Measurements from ENCODE around the gene MEGF8.
"Not testable (repeated sequence)": the region's sequence is repeated elsewhere in the genome, so short reads cannot be mapped to it uniquely, and the experiment has no call there.

The MEGF8 gene

GRCh38 chr19:42317535-42317934, 7.9 kb upstream of the MEGF8 start:
- Histone ChIP-seq H3K27ac (ENCODE audit: low read depth, low read length) (no peak overlapping the region), H3K36me3 (ENCODE audit: control insufficient read depth, insufficient read depth, low read length) (no peaks in the 10 kb centered on the region), H3K4me3 (ENCODE audit: low read length) (no peak overlapping the region), H3K9ac (ENCODE audit: low read length) (no peak overlapping the region), H3K4me1 (ENCODE audit: control insufficient read depth, insufficient read depth, low read length) (no peaks in the 10 kb centered on the region), H3K27me3 (ENCODE audit: control insufficient read depth, insufficient read depth, low read length) (peaks cover 10% of the 10 kb centered on the region)

DNA sequence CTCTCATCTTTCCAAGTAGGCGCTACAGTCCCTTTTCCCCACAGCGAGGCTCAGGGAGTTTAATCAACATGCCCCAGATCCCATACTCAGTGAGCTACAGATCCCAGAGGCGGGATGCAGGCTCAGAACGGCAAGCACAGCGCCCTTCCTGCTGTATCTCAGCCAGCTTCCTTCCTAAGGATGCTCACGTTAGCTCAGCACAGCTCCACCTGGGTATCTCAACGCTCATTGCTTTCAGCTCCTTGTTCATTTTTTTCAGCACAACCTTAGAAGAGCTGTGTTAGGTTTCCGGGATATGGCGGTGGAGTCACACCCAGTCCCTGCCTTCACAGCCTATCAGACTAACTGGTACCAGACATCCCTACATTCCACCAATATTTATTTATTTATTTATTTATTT, 3.1 kb upstream of the MEGF8 start:
- no peak overlapping the region for H3K27ac ChIP-seq (ENCODE audit: low read depth, low read length)
- no peak overlapping the region for H3K9ac ChIP-seq (ENCODE audit: low read length)

DNA sequence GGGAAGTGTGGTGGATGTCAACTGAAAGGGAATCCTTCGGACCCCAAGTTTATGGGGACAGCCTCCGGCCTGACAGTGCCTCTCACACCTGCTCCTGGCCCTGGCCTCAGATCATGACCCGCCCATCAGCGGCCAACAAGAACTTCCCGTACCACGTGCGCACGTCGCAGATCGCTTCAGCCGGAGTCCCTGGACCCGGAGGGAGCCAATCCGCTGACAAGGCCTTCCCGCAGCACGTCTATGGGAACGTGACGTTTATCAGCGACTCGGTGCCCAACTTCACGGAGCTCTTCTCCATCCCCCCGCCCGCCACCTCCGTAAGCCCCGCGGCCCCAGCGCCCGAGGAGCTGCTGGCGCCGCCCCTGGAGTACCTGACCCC, 2.0 kb upstream of the MEGF8 start:
- Histone ChIP-seq H3K4me3 (ENCODE audit: low read length) (no peak overlapping the region), H3K27me3 (ENCODE audit: control insufficient read depth, insufficient read depth, low read length) (peaks cover 10% of the 10 kb centered on the region), H3K4me1 (ENCODE audit: control insufficient read depth, insufficient read depth, low read length) (peaks cover 9% of the 10 kb centered on the region)

More for the DNA sequence above, 3.1 kb upstream of the MEGF8 start:
- Histone ChIP-seq H3K4me3 (ENCODE audit: low read length) (no peak overlapping the region), H3K36me3 (ENCODE audit: control insufficient read depth, insufficient read depth, low read length) (no peaks in the 10 kb centered on the region), H3K4me1 (ENCODE audit: control insufficient read depth, insufficient read depth, low read length) (peaks cover 9% of the 10 kb centered on the region), H3K27me3 (ENCODE audit: control insufficient read depth, insufficient read depth, low read length) (peaks cover 10% of the 10 kb centered on the region)

DNA sequence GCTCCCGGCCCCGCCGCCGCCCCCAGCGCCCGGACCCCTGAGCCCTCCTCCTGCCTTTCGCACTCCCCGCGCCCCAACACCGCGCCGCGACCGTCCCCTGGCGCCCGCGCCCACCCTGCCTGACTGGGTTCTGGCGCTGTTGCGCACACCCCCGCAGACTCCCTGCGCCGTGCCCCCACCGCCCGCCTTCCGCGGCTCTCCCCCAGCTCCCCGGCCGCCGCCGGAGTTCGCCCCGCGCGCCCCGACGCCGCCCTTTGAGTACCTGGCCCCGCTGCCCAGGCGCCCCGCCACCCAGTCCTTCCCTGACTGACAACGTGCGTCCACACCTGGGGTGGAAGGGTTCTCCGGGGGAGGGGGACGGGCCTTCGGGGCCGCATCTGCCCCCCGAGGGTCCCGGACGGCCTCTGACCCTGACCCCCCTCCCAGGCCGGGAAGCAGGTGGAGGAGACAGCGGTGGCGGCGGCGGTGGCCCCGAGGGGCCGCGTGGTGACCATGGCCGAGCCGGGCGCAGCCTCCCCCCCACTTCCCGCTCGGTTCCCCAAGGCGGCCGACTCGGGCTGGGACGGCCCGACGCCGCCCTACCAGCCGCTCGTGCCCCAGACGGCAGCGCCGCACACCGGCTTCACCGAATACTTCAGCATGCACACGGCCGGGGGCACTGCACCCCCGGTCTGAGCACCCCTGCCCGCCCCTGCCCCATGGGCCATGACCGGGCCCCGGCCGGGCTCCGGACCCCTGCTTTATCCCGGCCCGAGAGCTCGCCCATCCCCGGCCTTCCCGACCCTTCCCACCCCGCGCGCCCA, 1.4 kb upstream of the MEGF8 start:
- Histone ChIP-seq H3K27ac (ENCODE audit: low read depth, low read length) (no peak overlapping the region), H3K36me3 (ENCODE audit: control insufficient read depth, insufficient read depth, low read length) (no peaks in the 10 kb centered on the region), H3K4me1 (ENCODE audit: control insufficient read depth, insufficient read depth, low read length) (peaks cover 9% of the 10 kb centered on the region), H3K9ac (ENCODE audit: low read length) (no peak overlapping the region), H3K27me3 (ENCODE audit: control insufficient read depth, insufficient read depth, low read length) (peaks cover 10% of the 10 kb centered on the region), H3K4me3 (ENCODE audit: low read length) (no peak overlapping the region)

More for the DNA sequence above, 2.0 kb upstream of the MEGF8 start:
- no peak overlapping the region for H3K27ac ChIP-seq (ENCODE audit: low read depth, low read length)
- H3K9ac ChIP-seq (ENCODE audit: low read length) = no peak overlapping the region
- no peaks in the 10 kb centered on the region for H3K36me3 ChIP-seq (ENCODE audit: control insufficient read depth, insufficient read depth, low read length)

DNA sequence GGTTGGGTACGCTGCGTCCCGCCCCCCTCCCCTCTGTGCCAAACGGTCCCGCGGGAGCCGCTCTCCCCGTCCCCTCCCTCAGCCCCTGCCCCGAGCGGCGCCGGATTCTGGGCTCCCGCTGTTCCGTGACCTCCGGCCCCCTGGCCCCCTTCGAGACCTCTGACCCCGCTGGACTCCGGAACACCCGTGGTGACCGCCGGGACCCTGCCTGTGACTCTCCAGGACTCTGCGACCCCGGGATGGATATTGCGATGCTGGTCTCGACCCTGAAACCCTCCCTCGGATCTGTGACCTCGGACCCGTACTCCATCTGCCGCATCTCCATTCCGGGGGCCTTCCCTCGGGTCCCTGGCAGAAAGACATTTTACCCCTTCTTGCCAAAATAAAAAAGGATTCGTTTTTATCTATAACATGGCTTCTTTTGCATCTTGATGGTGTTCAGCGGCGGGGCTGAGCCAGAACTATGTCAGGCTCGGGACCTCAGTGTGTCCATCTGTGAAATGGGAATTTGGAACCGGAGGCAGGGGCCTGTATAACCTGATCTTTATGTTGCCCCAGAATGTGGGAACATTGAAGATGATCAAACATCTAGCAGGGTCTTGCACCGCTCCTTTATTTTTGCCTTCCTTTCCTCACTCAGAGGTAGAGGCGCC, 654 bp upstream of the MEGF8 start:
- peaks cover 9% of the 10 kb centered on the region for H3K4me1 ChIP-seq (ENCODE audit: control insufficient read depth, insufficient read depth, low read length)
- H3K4me3 ChIP-seq (ENCODE audit: low read length) = peak overlapping the region; percentile 9
- H3K27ac ChIP-seq (ENCODE audit: low read depth, low read length) = no peak overlapping the region
- peaks cover 10% of the 10 kb centered on the region for H3K27me3 ChIP-seq (ENCODE audit: control insufficient read depth, insufficient read depth, low read length)
- no peaks in the 10 kb centered on the region for H3K36me3 ChIP-seq (ENCODE audit: control insufficient read depth, insufficient read depth, low read length)
- H3K9ac ChIP-seq (ENCODE audit: low read length) = no peak overlapping the region

DNA sequence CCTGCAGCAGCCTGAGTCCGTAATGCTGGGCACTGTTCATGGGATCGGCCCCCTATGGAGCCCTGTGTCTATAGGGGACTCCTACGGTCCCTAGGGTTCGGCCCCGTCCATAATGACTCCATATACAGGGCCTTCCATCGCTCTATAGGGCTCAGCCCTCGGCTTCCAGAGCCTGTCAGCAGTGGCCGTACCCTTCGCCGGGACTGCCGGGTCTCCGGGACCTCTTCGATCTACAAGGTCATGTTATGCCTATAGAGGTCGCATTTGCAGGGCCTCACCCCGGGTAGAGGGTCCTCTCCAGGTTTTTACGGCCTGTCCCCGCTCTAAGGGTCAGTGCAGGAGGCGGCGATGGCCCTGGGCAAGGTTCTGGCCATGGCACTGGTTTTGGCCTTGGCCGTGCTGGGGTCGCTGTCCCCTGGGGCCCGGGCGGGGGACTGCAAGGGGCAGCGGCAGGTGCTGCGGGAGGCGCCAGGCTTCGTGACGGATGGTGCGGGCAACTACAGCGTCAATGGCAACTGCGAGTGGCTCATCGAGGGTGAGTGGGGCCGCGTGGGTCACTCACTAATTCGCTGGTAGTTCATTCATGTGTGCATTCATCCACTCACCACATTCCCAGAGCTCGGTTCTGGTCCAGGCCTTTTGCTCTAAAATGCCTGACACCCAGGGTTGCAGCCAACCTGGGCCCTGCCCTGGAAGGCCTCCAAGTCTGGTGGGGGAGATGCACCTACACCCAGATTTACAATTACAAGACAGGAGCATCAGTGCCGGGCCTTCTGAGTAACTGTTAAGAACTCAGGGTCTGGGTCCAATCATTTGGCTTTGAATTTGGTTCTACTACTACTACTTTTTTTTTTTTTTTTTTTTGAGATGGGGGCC, 699 bp downstream of the MEGF8 start:
- Histone ChIP-seq H3K9ac (ENCODE audit: low read length) (peak overlapping the region; percentile 71), H3K27ac (ENCODE audit: low read depth, low read length) (peak overlapping the region; percentile 79), H3K36me3 (ENCODE audit: control insufficient read depth, insufficient read depth, low read length) (no peaks in the 10 kb centered on the region), H3K27me3 (ENCODE audit: control insufficient read depth, insufficient read depth, low read length) (peaks cover 10% of the 10 kb centered on the region), H3K4me3 (ENCODE audit: low read length) (peak overlapping the region; percentile 95), H3K4me1 (ENCODE audit: control insufficient read depth, insufficient read depth, low read length) (peaks cover 9% of the 10 kb centered on the region)

GRCh38 chr19:42326969-42327368, 1.5 kb downstream of the MEGF8 start:
- Histone ChIP-seq H3K9ac (ENCODE audit: low read length) (no peak overlapping the region), H3K4me3 (ENCODE audit: low read length) (no peak overlapping the region), H3K36me3 (ENCODE audit: control insufficient read depth, insufficient read depth, low read length) (no peaks in the 10 kb centered on the region), H3K27me3 (ENCODE audit: control insufficient read depth, insufficient read depth, low read length) (peaks cover 10% of the 10 kb centered on the region), H3K4me1 (ENCODE audit: control insufficient read depth, insufficient read depth, low read length) (peaks cover 9% of the 10 kb centered on the region), H3K27ac (ENCODE audit: low read depth, low read length) (no peak overlapping the region)

DNA sequence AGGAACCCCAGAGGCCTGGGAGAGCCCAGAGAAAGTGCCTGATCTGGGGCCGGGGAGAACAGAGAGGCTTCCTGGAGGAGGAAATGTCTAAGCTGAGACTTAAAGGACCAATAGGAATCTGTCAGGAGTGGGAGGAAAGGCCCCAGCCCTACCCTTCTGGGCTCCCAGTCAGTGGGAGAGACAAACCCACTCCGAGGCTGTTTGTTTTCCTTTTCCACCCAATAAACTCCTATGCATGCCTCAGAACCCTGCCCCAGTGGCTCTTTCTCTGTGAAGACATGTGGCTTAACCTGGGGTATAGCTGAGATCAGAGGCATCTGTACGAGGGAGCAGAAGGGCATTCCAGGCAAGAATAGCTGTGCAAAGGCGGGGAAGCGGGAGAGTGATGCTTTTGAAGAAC, 1.9 kb downstream of the MEGF8 start:
- Histone ChIP-seq H3K36me3 (ENCODE audit: control insufficient read depth, insufficient read depth, low read length) (no peaks in the 10 kb centered on the region), H3K4me1 (ENCODE audit: control insufficient read depth, insufficient read depth, low read length) (peaks cover 9% of the 10 kb centered on the region), H3K9ac (ENCODE audit: low read length) (no peak overlapping the region), H3K4me3 (ENCODE audit: low read length) (no peak overlapping the region), H3K27me3 (ENCODE audit: control insufficient read depth, insufficient read depth, low read length) (peaks cover 6% of the 10 kb centered on the region), H3K27ac (ENCODE audit: low read depth, low read length) (no peak overlapping the region)

GRCh38 chr19:42328106-42328505, 2.7 kb downstream of the MEGF8 start:
- Histone ChIP-seq H3K27ac (ENCODE audit: low read depth, low read length) (no peak overlapping the region), H3K36me3 (ENCODE audit: control insufficient read depth, insufficient read depth, low read length) (no peaks in the 10 kb centered on the region), H3K9ac (ENCODE audit: low read length) (no peak overlapping the region)

DNA sequence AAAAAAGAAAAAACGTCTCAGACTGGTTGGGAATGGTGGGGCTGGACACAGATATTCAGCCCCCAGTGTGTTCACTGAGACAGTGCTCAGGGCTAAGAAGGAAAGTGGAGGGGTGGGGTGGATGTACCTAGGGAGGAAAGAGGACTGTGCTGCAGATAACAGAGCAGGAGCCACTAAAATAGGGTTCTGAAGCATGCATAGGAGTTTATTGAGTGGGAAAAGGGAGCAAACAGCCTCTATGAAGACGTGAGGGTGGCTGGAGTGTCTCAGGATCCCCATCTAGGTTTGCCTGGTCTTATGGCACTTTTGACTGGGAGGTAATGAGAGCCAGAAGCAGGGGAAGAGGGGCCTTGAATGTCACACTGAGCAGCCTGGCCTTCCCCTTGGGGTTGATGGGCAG, 3.4 kb downstream of the MEGF8 start:
- Histone ChIP-seq H3K27me3 (ENCODE audit: control insufficient read depth, insufficient read depth, low read length) (peaks cover 2% of the 10 kb centered on the region), H3K36me3 (ENCODE audit: control insufficient read depth, insufficient read depth, low read length) (no peaks in the 10 kb centered on the region), H3K27ac (ENCODE audit: low read depth, low read length) (no peak overlapping the region), H3K4me3 (ENCODE audit: low read length) (no peak overlapping the region), H3K4me1 (ENCODE audit: control insufficient read depth, insufficient read depth, low read length) (peaks cover 9% of the 10 kb centered on the region), H3K9ac (ENCODE audit: low read length) (no peak overlapping the region)

More at GRCh38 chr19:42328106-42328505, 2.7 kb downstream of the MEGF8 start:
- H3K4me3 ChIP-seq (ENCODE audit: low read length) = no peak overlapping the region
- H3K4me1 ChIP-seq (ENCODE audit: control insufficient read depth, insufficient read depth, low read length) = peaks cover 9% of the 10 kb centered on the region
- peaks cover 5% of the 10 kb centered on the region for H3K27me3 ChIP-seq (ENCODE audit: control insufficient read depth, insufficient read depth, low read length)

- H3K27me3 ChIP-seq (ENCODE audit: control insufficient read depth, insufficient read depth, low read length) = no peaks in the 10 kb centered on the region
- peaks cover 3% of the 10 kb centered on the region for H3K36me3 ChIP-seq (ENCODE audit: control insufficient read depth, insufficient read depth, low read length)
- H3K4me3 ChIP-seq (ENCODE audit: low read length) = no peak overlapping the region
- no peak overlapping the region for H3K27ac ChIP-seq (ENCODE audit: low read depth, low read length)
- peaks cover 9% of the 10 kb centered on the region for H3K4me1 ChIP-seq (ENCODE audit: control insufficient read depth, insufficient read depth, low read length)
- H3K9ac ChIP-seq (ENCODE audit: low read length) = no peak overlapping the region
Observed at GRCh38 chr19:42330241-42330711, 4.8 kb downstream of the MEGF8 start.

DNA sequence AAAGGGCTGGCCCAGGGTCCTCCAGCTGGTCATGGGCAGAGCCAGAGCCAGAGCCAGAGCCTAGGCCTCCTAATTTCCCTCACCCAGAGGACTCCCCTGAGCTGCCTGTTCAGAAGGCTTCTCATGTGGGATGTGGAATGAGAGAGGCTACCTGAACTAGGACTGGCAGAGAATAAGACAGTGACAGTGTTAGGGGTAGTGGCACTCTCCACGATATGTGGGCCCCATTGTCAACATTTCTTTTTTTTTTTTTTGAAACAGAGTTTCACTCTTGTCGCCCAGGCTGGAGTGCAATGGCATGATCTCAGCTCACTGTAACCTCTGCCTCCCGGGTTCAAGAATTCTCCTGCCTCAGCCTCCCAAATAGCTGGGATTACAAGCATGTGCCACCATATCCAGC, 5.9 kb downstream of the MEGF8 start:
- not testable (repeated sequence) for H3K27me3 ChIP-seq (ENCODE audit: control insufficient read depth, insufficient read depth, low read length)

More for the DNA sequence above, 5.9 kb downstream of the MEGF8 start:
- not testable (repeated sequence) for H3K4me3 ChIP-seq (ENCODE audit: low read length); H3K4me1 ChIP-seq (ENCODE audit: control insufficient read depth, insufficient read depth, low read length); H3K36me3 ChIP-seq (ENCODE audit: control insufficient read depth, insufficient read depth, low read length); H3K9ac ChIP-seq (ENCODE audit: low read length)
- H3K27ac ChIP-seq (ENCODE audit: low read depth, low read length) = peak overlapping the region; percentile 33
